ENCODE results near the gene GRID1.

Gene GRID1

DNA sequence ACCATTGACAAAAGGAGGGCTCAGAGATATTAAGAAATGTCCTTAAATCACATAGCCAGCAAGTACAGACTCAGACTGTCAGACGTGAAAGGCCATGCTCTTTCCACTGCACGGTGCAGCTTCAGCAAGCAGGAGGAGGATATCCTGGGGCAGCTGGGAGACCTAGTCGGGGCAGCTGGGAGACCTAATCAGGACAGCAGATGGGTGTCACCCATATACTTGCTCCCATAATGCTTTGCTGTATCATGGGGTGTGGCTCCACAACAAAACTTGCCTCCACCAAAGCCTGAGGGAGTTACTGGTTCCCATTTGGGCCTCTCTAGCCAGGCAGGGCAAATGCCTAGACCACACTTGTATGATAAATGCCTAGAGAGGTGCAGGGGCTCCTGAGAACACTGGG is 55.4 kb downstream of the GRID1 start:
- TF ChIP-seq, protein P1, sequence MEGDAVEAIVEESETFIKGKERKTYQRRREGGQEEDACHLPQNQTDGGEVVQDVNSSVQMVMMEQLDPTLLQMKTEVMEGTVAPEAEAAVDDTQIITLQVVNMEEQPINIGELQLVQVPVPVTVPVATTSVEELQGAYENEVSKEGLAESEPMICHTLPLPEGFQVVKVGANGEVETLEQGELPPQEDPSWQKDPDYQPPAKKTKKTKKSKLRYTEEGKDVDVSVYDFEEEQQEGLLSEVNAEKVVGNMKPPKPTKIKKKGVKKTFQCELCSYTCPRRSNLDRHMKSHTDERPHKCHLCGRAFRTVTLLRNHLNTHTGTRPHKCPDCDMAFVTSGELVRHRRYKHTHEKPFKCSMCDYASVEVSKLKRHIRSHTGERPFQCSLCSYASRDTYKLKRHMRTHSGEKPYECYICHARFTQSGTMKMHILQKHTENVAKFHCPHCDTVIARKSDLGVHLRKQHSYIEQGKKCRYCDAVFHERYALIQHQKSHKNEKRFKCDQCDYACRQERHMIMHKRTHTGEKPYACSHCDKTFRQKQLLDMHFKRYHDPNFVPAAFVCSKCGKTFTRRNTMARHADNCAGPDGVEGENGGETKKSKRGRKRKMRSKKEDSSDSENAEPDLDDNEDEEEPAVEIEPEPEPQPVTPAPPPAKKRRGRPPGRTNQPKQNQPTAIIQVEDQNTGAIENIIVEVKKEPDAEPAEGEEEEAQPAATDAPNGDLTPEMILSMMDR (IDR thresholded peaks at IDR 0.05): no peak
- H3K4me1 ChIP-seq (ENCODE audit: control insufficient read depth in 1 of 2, insufficient read depth in 1 of 2, low read depth in 1 of 2, low read length in 1 of 2): no peaks in the 10 kb centered on the region
- no peak overlapping the region for H3K4me3 ChIP-seq (ENCODE audit: low read depth in 1 of 2, low read length in 1 of 2)
- H3K36me3 ChIP-seq: no peaks in the 10 kb centered on the region
- H3K27ac ChIP-seq: no peak overlapping the region
- H3K27me3 ChIP-seq: no peaks in the 10 kb centered on the region
- no peaks in the 10 kb centered on the region for H3K9me3 ChIP-seq

DNA sequence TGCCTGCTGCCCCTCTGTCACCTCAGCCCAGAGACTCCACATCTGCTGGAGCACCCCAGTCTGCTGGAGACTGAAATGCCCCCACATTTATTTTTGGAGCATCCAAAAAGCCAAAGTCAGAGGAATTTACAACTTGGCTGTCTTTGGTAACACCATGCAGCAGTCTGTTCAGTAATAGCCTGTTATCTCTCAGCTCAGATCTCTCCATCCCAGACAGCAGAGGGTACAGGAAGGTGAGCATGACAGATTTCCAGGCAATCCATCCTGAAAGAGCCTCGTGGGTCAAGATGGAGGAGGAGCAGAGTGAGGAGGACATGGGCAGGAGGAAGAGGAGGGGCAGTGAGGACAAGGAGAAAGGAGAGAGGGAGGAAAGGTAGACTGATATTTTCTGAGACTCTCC is 55.9 kb downstream of the GRID1 start:
- Histone ChIP-seq H3K4me3 (ENCODE audit: low read depth in 1 of 2, low read length in 1 of 2) (no peak overlapping the region), H3K27ac (no peak overlapping the region), H3K9me3 (no peaks in the 10 kb centered on the region), H3K27me3 (no peaks in the 10 kb centered on the region), H3K4me1 (ENCODE audit: control insufficient read depth in 1 of 2, insufficient read depth in 1 of 2, low read depth in 1 of 2, low read length in 1 of 2) (no peaks in the 10 kb centered on the region), H3K36me3 (no peaks in the 10 kb centered on the region)
- TF ChIP-seq, protein P1 (IDR thresholded peaks at IDR 0.05): no peak

DNA sequence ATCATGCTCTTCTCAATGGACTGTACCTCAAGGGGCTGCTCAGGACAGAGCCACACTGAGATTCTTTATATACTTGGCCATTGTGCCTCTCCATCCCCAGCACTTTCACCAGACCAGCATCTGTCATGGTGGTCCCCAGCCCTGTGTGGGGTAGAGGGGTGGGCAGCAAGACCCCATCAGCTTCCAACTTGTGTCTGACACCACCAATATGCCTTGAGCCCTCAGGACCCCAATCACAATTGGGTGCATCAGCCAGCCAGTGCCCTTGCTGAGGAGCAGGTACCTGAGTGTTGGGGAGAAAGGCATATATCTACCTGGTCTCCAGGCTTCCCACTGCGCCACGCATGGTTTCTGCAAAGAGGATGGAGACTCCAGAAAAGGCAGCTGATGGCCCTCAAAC is 56.3 kb downstream of the GRID1 start:
- H3K36me3 ChIP-seq: no peaks in the 10 kb centered on the region
- TF ChIP-seq, protein P1 (IDR thresholded peaks at IDR 0.05): no peak
- H3K9me3 ChIP-seq: no peaks in the 10 kb centered on the region
- H3K4me3 ChIP-seq (ENCODE audit: low read depth in 1 of 2, low read length in 1 of 2): no peak overlapping the region
- no peak overlapping the region for H3K27ac ChIP-seq
- no peaks in the 10 kb centered on the region for H3K4me1 ChIP-seq (ENCODE audit: control insufficient read depth in 1 of 2, insufficient read depth in 1 of 2, low read depth in 1 of 2, low read length in 1 of 2)
- no peaks in the 10 kb centered on the region for H3K27me3 ChIP-seq

DNA sequence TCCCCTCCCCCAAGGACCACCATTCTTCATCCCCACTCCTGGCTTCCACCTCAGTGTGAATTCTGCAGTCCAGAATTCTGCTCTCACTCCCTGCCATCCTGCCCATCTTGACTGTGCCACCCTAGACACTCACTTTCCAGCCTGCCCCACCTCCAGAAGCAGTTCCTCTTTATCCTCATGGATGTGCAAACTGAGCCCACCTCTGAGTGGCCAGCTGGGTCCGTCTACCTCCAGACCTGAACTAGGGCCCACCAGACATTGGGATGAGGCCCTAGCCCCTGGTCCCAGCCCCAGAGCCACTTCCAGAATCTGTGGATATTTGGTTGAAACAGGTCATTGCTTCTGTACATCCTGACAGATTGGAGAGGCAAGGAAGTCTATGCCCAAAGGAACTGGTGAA is 58.5 kb downstream of the GRID1 start:
- no peak overlapping the region for H3K4me3 ChIP-seq (ENCODE audit: low read depth in 1 of 2, low read length in 1 of 2)
- H3K27ac ChIP-seq: no peak overlapping the region
- no peaks in the 10 kb centered on the region for H3K9me3 ChIP-seq
- TF ChIP-seq, protein P1 (IDR thresholded peaks at IDR 0.05): no peak
- no peaks in the 10 kb centered on the region for H3K4me1 ChIP-seq (ENCODE audit: control insufficient read depth in 1 of 2, insufficient read depth in 1 of 2, low read depth in 1 of 2, low read length in 1 of 2)
- no peaks in the 10 kb centered on the region for H3K36me3 ChIP-seq
- no peaks in the 10 kb centered on the region for H3K27me3 ChIP-seq

DNA sequence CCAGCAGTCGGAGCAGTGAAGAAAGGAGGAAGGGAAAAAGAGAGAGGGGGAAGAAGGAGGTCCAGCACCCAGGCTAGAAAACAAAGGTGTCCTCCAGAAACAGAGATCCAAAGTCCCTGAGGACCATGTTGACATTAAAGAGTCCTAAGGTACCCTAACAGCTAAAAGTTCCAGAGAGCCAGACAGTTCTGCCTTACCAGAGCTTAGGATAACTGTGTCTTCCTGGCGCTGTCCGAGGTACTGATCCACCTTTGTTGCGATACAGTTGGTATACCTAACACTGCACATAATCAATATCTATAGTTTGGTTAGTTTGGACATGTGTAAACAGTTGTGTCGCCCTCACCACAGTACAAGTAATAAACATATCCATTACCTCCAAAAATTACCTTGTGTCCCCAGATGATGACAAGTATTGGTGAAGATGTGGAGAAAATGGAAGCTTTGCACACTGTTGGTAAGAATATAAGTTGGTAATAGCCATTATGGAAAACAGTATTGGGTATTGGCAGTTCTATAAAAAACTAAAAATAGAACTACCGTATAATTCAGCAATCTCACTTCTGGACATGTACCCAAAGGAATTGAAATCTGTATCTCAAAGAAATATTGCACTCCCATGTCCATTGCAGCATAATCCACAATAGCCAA is 59.8 kb downstream of the GRID1 start:
- TF ChIP-seq, protein P1 (IDR thresholded peaks at IDR 0.05): no peak
- no peaks in the 10 kb centered on the region for H3K9me3 ChIP-seq

More for the DNA sequence above, 59.8 kb downstream of the GRID1 start:
- Histone ChIP-seq H3K36me3 (no peaks in the 10 kb centered on the region), H3K27ac (no peak overlapping the region), H3K27me3 (no peaks in the 10 kb centered on the region), H3K4me3 (ENCODE audit: low read depth in 1 of 2, low read length in 1 of 2) (no peak overlapping the region), H3K4me1 (ENCODE audit: control insufficient read depth in 1 of 2, insufficient read depth in 1 of 2, low read depth in 1 of 2, low read length in 1 of 2) (no peaks in the 10 kb centered on the region)
